Neuronal stem cell (in vitro differentiated cells): ENCODE results near the gene PDE4B.

ENCODE experiments used
- DNase-seq: peaks from one replicate; pipeline ENCODE4 v3.0.0-alpha.2; 2013; ENCODE audit warnings: low spot score
- H2AFZ ChIP-seq: one replicate; pipeline ENCODE4 v1.6.1; 2013; ENCODE audit warnings: mild to moderate bottlenecking, low read length, inconsistent platforms
- H2AK5ac ChIP-seq: 2 replicates; pipeline ENCODE4 v1.6.1; 2013; ENCODE audit warnings: low read depth, mild to moderate bottlenecking, inconsistent platforms, low read length, moderate library complexity, mixed read lengths
- H2BK120ac ChIP-seq: 2 replicates; pipeline ENCODE4 v1.6.1; 2013; ENCODE audit warnings: low read depth, mild to moderate bottlenecking, inconsistent platforms, low read length, moderate library complexity, mixed read lengths
- H2BK12ac ChIP-seq: one replicate; pipeline ENCODE4 v1.6.1; 2013; ENCODE audit warnings: low read length, inconsistent platforms
- H2BK15ac ChIP-seq: 2 replicates; pipeline ENCODE4 v1.6.1; 2013; ENCODE audit warnings: mild to moderate bottlenecking, low read length, inconsistent platforms, mixed read lengths
- H2BK5ac ChIP-seq: one replicate; pipeline ENCODE4 v1.6.1; 2013; ENCODE audit warnings: inconsistent platforms, mild to moderate bottlenecking, low read length, moderate library complexity
- H3K14ac ChIP-seq: one replicate; pipeline ENCODE4 v1.6.1; 2013; ENCODE audit warnings: low read length, inconsistent platforms
- H3K18ac ChIP-seq: 2 replicates; pipeline ENCODE4 v1.6.1; 2013; ENCODE audit warnings: low read length, inconsistent platforms
- H3K23ac ChIP-seq: 2 replicates; pipeline ENCODE4 v1.6.1; 2013; ENCODE audit warnings: low read depth, mild to moderate bottlenecking, mixed read lengths, low read length, inconsistent platforms; ENCODE audit not compliant: poor library complexity
- H3K27ac ChIP-seq: replicated peaks from 3 replicates; pipeline ENCODE4 v1.5.1; 2013; ENCODE audit warnings: low read length, inconsistent platforms
- H3K27me3 ChIP-seq, 3 experiments: 2 replicates each; pipeline ENCODE4 v1.6.1; 2013; ENCODE audit warnings: low read length in 3 of 3, mild to moderate bottlenecking in 2 of 3, inconsistent platforms in 1 of 3, low read depth in 1 of 3, mixed read lengths in 1 of 3, moderate library complexity in 1 of 3; ENCODE audit not compliant: control insufficient read depth in 3 of 3, insufficient read depth in 3 of 3
- H3K36me3 ChIP-seq, 2 donors: replicated peaks in 1 of 2; 2 replicates each; pipeline ENCODE4 v1.6.1; 2013; ENCODE audit warnings: low read length in 2 of 2; ENCODE audit not compliant: control insufficient read depth in 2 of 2, insufficient read depth in 2 of 2
- H3K4ac ChIP-seq: 2 replicates; pipeline ENCODE4 v1.6.1; 2013; ENCODE audit warnings: inconsistent platforms, mild to moderate bottlenecking, low read length, moderate library complexity
- H3K4me1 ChIP-seq, 2 donors: 1 replicate in 1 of 2; 2 replicates in 1 of 2; pipeline ENCODE4 v1.6.1; 2013; ENCODE audit warnings: low read length in 2 of 2, low read depth in 1 of 2; ENCODE audit not compliant: control insufficient read depth in 2 of 2, insufficient read depth in 1 of 2
- H3K4me2 ChIP-seq: one replicate; pipeline ENCODE4 v1.6.1; 2013; ENCODE audit warnings: mild to moderate bottlenecking, low read length, inconsistent platforms; ENCODE audit not compliant: insufficient read depth, poor library complexity, severe bottlenecking
- H3K4me3 ChIP-seq, 2 donors: 2 replicates each; pipeline ENCODE4 v1.5.1; 2013; ENCODE audit warnings: low read length in 2 of 2, mild to moderate bottlenecking in 2 of 2, inconsistent platforms in 1 of 2, moderate library complexity in 1 of 2
- H3K79me1 ChIP-seq: one replicate; pipeline ENCODE4 v1.6.1; 2013; ENCODE audit warnings: low read depth, mild to moderate bottlenecking, inconsistent platforms, low read length, moderate library complexity
- H3K9ac ChIP-seq: one replicate; pipeline ENCODE4 v1.6.1; 2013; ENCODE audit warnings: mild to moderate bottlenecking, low read depth, low read length, inconsistent platforms; ENCODE audit not compliant: poor library complexity
- H3K9me3 ChIP-seq, 2 donors: replicated peaks in 1 of 2; 2 replicates each; pipeline versions ENCODE3 to v1.6.1; 2013; ENCODE audit warnings: low read length in 2 of 2, mild to moderate bottlenecking in 2 of 2, inconsistent platforms in 1 of 2, low read depth in 1 of 2, mixed read lengths in 1 of 2, moderate library complexity in 1 of 2; ENCODE audit not compliant: control insufficient read depth in 2 of 2, insufficient read depth in 1 of 2
- H4K8ac ChIP-seq: one replicate; pipeline ENCODE4 v1.6.1; 2013; ENCODE audit warnings: low read depth, mild to moderate bottlenecking, inconsistent platforms, low read length, moderate library complexity
- H4K91ac ChIP-seq: one replicate; pipeline ENCODE4 v1.6.1; 2013; ENCODE audit warnings: low read length, low read depth, mild to moderate bottlenecking, inconsistent platforms; ENCODE audit not compliant: poor library complexity
- WGBS, 2 donors: extraction: QIAGEN DNeasy Blood & Tissue Kit; methylation state at CpG; one replicate each; pipeline ENCODE4 v1.1.7; 2013; ENCODE audit warnings: missing lambda C conversion rate in 2 of 2, mixed read lengths in 1 of 2; ENCODE audit not compliant: insufficient read length in 2 of 2, insufficient replicate concordance in 1 of 2; ENCODE audit errors: extremely low coverage in 2 of 2; 5-methylcytosine and 5-hydroxymethylcytosine counted together

The PDE4B gene

DNA sequence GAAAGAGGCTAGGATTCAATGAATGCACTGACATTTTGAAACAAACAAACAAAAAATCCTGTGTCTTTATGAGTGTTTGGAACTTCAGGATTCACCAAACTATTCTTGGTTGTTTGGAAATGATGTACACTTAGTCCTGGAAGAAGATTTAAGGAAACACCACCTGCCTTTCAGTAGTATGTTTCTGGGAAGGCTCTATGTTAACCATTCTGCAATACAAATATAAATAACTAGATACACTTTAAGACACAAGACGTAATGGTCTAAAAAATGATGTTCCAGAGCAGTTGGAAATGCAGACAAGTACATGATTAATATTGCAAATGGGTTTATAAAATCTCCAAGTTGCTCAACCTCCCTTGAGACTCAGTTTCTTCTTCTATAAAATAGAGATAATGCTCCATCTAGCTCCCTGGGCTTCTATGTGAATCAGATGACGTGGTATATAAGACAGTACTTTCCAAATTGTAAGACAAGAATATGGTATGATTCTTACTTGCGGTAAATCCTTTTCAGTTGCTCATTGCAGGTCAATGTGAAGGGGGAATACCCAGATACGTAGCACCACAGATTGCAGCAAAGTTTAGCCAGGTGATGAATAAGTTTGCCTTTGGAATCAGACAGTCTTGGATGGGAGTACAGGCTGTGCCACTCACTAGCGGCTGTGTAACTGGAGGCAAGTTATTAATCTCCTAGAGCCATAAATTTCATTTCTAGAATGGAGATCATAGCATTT, 516.5 kb downstream of the PDE4B start:
- WGBS, 2 donors, result no CpG with 5 or more reads among the region's 5 CpGs

DNA sequence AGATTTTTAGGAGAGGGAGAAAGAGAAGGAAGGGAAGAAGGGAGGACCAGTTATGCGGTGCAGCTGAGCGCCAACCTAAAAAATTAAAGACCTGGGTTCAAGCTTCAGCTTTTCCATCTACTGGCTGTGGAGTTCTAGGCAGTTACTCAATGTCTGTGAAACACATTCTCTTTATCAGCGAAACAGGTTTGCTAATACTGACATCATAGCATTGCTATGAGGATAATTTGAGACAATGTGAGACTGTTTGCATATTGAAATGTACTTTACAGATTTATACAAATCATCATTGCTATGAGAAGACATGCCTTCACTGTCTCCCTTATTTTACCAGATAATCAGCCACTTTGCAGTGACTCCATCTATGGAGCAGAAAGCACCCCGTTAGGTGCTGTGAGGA, 518.4 kb downstream of the PDE4B start:
- Histone ChIP-seq H3K14ac (no peak overlapping the region), H2AFZ (no peak overlapping the region), H3K4me1 (peaks cover 0 to 2% of the 10 kb centered on the region in 2 donors), H3K27me3 (no peaks in the 10 kb centered on the region), H3K36me3 (no peaks in the 10 kb centered on the region), H3K23ac (no peak overlapping the region), H3K79me1 (no peaks in the 10 kb centered on the region), H3K18ac (no peak overlapping the region), H3K4me3 (no peak overlapping the region), H2BK120ac (no peak overlapping the region), H4K91ac (no peak overlapping the region), H2AK5ac (no peak overlapping the region), H2BK15ac (no peak overlapping the region), H3K9ac (no peak overlapping the region), H3K4ac (no peak overlapping the region), H3K9me3 (no peaks in the 10 kb centered on the region), H2BK12ac (no peak overlapping the region), H2BK5ac (no peak overlapping the region), H4K8ac (no peak overlapping the region), H3K4me2 (no peak overlapping the region), H3K27ac (no peak overlapping the region)
- no CpG with 5 or more reads among the region's 4 CpGs for WGBS, 2 donors
- no peak for DNase-seq

More for the DNA sequence above, 516.5 kb downstream of the PDE4B start:
- H2BK5ac ChIP-seq, result no peak overlapping the region
- H4K8ac ChIP-seq, result no peak overlapping the region
- H3K4me2 ChIP-seq, result no peak overlapping the region
- no peak overlapping the region for H2BK15ac ChIP-seq
- no peaks in the 10 kb centered on the region for H3K4me1 ChIP-seq
- H3K79me1 ChIP-seq, result no peaks in the 10 kb centered on the region
- H3K27ac ChIP-seq, result no peak overlapping the region
- no peak overlapping the region for H2BK120ac ChIP-seq
- H3K36me3 ChIP-seq, result no peaks in the 10 kb centered on the region
- H2BK12ac ChIP-seq, result no peak overlapping the region
- H2AFZ ChIP-seq, result no peak overlapping the region
- no peak overlapping the region for H4K91ac ChIP-seq
- no peak overlapping the region for H2AK5ac ChIP-seq
- H3K14ac ChIP-seq, result no peak overlapping the region
- no peak overlapping the region for H3K18ac ChIP-seq
- H3K4ac ChIP-seq, result no peak overlapping the region
- no peak for DNase-seq
- H3K9me3 ChIP-seq, result no peaks in the 10 kb centered on the region
- no peak overlapping the region for H3K4me3 ChIP-seq
- no peaks in the 10 kb centered on the region for H3K27me3 ChIP-seq
- H3K9ac ChIP-seq, result no peak overlapping the region
- H3K23ac ChIP-seq, result no peak overlapping the region

DNA sequence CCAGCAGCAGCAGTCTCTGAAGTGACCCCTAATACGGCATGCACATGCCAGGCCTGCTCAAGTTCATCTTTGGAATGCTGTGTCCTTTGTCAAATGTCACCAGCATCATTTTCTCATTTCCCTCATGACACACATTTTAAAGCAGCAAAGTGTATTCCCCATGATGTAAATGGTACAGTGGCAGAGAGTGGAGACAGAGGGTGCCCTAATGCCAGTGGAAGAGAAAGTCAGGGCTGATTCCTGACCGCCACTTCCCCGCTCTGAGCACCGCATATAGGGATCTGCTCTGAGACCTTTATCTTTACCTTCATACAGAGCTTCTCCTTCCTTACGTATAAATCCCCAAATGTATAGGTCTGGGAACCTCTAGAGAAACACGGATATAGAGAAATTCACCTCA, 518.9 kb downstream of the PDE4B start:
- H4K91ac ChIP-seq, result no peak overlapping the region
- no peaks in the 10 kb centered on the region for H3K9me3 ChIP-seq
- no peak overlapping the region for H3K9ac ChIP-seq
- H4K8ac ChIP-seq, result no peak overlapping the region
- H3K4me2 ChIP-seq, result no peak overlapping the region
- H3K27me3 ChIP-seq, result no peaks in the 10 kb centered on the region
- H2BK5ac ChIP-seq, result no peak overlapping the region
- H3K14ac ChIP-seq, result no peak overlapping the region
- DNase-seq, result no peak
- no peak overlapping the region for H3K27ac ChIP-seq
- no peak overlapping the region for H3K4ac ChIP-seq
- no peaks in the 10 kb centered on the region for H3K36me3 ChIP-seq
- WGBS, 2 donors, result no CpG with 5 or more reads among the region's 6 CpGs
- H2AK5ac ChIP-seq, result no peak overlapping the region
- H2BK12ac ChIP-seq, result no peak overlapping the region
- H3K79me1 ChIP-seq, result no peaks in the 10 kb centered on the region
- no peak overlapping the region for H3K18ac ChIP-seq
- no peak overlapping the region for H2BK120ac ChIP-seq
- H2AFZ ChIP-seq, result no peak overlapping the region
- H3K4me3 ChIP-seq, result no peak overlapping the region
- no peak overlapping the region for H3K23ac ChIP-seq
- no peak overlapping the region for H2BK15ac ChIP-seq
- H3K4me1 ChIP-seq, result peaks cover 0 to 2% of the 10 kb centered on the region in 2 donors

DNA sequence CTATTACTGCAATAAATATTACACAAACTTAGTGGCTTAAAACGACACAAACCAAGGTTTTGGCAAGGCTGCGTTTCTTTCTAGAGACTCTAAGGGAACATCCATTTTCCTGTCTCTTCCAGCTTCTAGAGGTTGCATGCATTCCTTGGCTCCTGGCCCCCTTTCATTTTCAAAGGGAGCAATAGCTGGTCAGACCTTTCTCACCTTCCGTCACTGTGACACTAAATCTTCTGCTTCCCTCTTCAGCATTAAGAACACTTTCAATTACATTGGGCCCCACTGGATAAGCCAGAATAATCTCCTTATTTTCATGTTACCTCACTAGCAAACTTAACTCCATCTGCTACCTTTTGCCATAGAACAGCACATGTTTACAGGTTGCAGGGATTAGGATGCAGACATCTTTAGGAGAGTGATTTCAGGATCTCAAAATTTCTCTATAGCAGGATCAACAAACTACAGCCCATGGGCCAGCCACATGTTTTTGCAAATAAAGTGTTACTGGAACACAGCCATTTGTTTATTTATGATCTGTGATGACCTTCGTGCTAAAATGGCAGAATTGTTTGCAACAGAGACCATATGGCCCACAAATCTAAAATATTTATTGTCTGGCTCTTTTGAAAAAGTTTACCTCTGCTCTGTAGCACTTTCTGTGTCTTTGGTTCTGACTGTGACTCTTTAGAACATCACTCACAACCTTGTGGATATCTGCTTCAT, 519.7 kb downstream of the PDE4B start:
- no peak overlapping the region for H3K14ac ChIP-seq
- H3K23ac ChIP-seq, result no peak overlapping the region
- H2BK120ac ChIP-seq, result no peak overlapping the region
- no peak overlapping the region for H4K8ac ChIP-seq
- H3K4me3 ChIP-seq, result no peak overlapping the region
- H3K9ac ChIP-seq, result no peak overlapping the region
- no CpG with 5 or more reads among the region's 4 CpGs for WGBS, 2 donors
- H2BK12ac ChIP-seq, result no peak overlapping the region
- H4K91ac ChIP-seq, result no peak overlapping the region
- no peak overlapping the region for H2AK5ac ChIP-seq
- H2BK5ac ChIP-seq, result no peak overlapping the region
- H3K27ac ChIP-seq, result no peak overlapping the region
- no peak for DNase-seq
- H3K4me1 ChIP-seq, result peaks cover 0 to 2% of the 10 kb centered on the region in 2 donors
- no peaks in the 10 kb centered on the region for H3K9me3 ChIP-seq
- no peaks in the 10 kb centered on the region for H3K27me3 ChIP-seq
- H2BK15ac ChIP-seq, result no peak overlapping the region
- H3K18ac ChIP-seq, result no peak overlapping the region
- H3K4ac ChIP-seq, result no peak overlapping the region
- no peaks in the 10 kb centered on the region for H3K36me3 ChIP-seq
- H2AFZ ChIP-seq, result no peak overlapping the region
- H3K79me1 ChIP-seq, result no peaks in the 10 kb centered on the region
- no peak overlapping the region for H3K4me2 ChIP-seq
